CD14-positive monocyte (primary cell): ENCODE data around the gene TBL3. TPM values are rescaled to one million over a fixed set of nuclear protein-coding genes. Genes with fewer than 3 reads are reported as not detected.
"Not testable (repeated sequence)": the region's sequence is repeated elsewhere in the genome, so short reads cannot be mapped to it uniquely, and the experiment has no call there.

ENCODE experiments used
- DNase-seq, 3 donors: peaks; one replicate each; pipeline ENCODE4 v3.0.0-alpha.2; 2011 to 2022
- H2AFZ ChIP-seq: 2 replicates; pipeline ENCODE4 v1.6.0; 2012; ENCODE audit warnings: mild to moderate bottlenecking, low read depth, low read length, inconsistent platforms; ENCODE audit not compliant: insufficient read depth, poor library complexity, severe bottlenecking
- H3K27ac ChIP-seq, 2 donors: 1 replicate in 1 of 2; 2 replicates in 1 of 2; pipeline ENCODE4 v1.5.1; 2012 to 2013; ENCODE audit warnings: low read length in 2 of 2, control low read depth in 1 of 2, inconsistent platforms in 1 of 2, low read depth in 1 of 2, mild to moderate bottlenecking in 1 of 2
- H3K27me3 ChIP-seq, 2 donors: one replicate each; pipeline versions ENCODE4 v1.6.0 to v1.6.1; 2011 to 2013; ENCODE audit warnings: low read length in 2 of 2; ENCODE audit not compliant: control insufficient read depth in 2 of 2, insufficient read depth in 2 of 2
- H3K36me3 ChIP-seq, 2 donors: replicated peaks in 1 of 2; 1 replicate in 1 of 2; 2 replicates in 1 of 2; pipeline versions ENCODE4 v1.5.1 to v1.6.1; 2012 to 2013; ENCODE audit warnings: low read length in 2 of 2, control low read depth in 1 of 2, inconsistent platforms in 1 of 2, mild to moderate bottlenecking in 1 of 2; ENCODE audit not compliant: insufficient read depth in 2 of 2, control insufficient read depth in 1 of 2
- H3K4me1 ChIP-seq, 2 donors: 1 replicate in 1 of 2; 2 replicates in 1 of 2; pipeline versions ENCODE4 v1.5.1 to v1.6.1; 2012 to 2013; ENCODE audit warnings: low read length in 2 of 2, control low read depth in 1 of 2, inconsistent platforms in 1 of 2, mild to moderate bottlenecking in 1 of 2, moderate library complexity in 1 of 2; ENCODE audit not compliant: insufficient read depth in 2 of 2, control insufficient read depth in 1 of 2
- H3K4me2 ChIP-seq: replicated peaks from 2 replicates; pipeline ENCODE3; 2012; ENCODE audit warnings: low read length, moderate library complexity, mild to moderate bottlenecking; ENCODE audit not compliant: poor library complexity, severe bottlenecking; ENCODE audit errors: extremely low read depth
- H3K4me3 ChIP-seq, 3 experiments: fragments of 200-600 bp in 1 of 3; sonication (generic) in 1 of 3; replicated peaks in 1 of 3; 1 replicate in 2 of 3; 2 replicates in 1 of 3; pipeline ENCODE4 v1.5.1; 2011 to 2013; ENCODE audit warnings: low read length in 3 of 3, mild to moderate bottlenecking in 3 of 3, control low read depth in 2 of 3, low read depth in 2 of 3, inconsistent platforms in 1 of 3, moderate library complexity in 1 of 3
- H3K79me2 ChIP-seq: 2 replicates; pipeline ENCODE4 v1.6.0; 2012; ENCODE audit warnings: mild to moderate bottlenecking, control low read depth, inconsistent platforms, low read length, moderate library complexity; ENCODE audit not compliant: insufficient read depth
- H3K9ac ChIP-seq: 2 replicates; pipeline ENCODE4 v1.6.0; 2017; ENCODE audit warnings: low read length, mild to moderate bottlenecking; ENCODE audit not compliant: insufficient read depth, poor library complexity, severe bottlenecking
- H3K9me3 ChIP-seq, 2 donors: replicated peaks in 1 of 2; 1 replicate in 1 of 2; 2 replicates in 1 of 2; pipeline versions ENCODE4 v1.5.1 to v1.6.1; 2012 to 2013; ENCODE audit warnings: low read length in 2 of 2, control low read depth in 1 of 2; ENCODE audit not compliant: control insufficient read depth in 1 of 2, insufficient read depth in 1 of 2
- H4K20me1 ChIP-seq: 2 replicates; pipeline ENCODE4 v1.6.0; 2012; ENCODE audit warnings: mild to moderate bottlenecking, low read length, control low read depth, moderate library complexity; ENCODE audit not compliant: insufficient read depth
- H3K27ac Mint-ChIP-seq, 7 donors: one replicate each; pipeline ENCODE4 v1.8.0; 2020; ENCODE audit warnings: mild to moderate bottlenecking in 7 of 7, mixed read lengths in 7 of 7, moderate library complexity in 6 of 7, inconsistent platforms in 2 of 7
- H3K27me3 Mint-ChIP-seq, 3 donors: one replicate each; pipeline ENCODE4 v1.8.0; 2021 to 2022; ENCODE audit warnings: low read depth in 3 of 3, mild to moderate bottlenecking in 3 of 3, mixed read lengths in 3 of 3, moderate library complexity in 3 of 3, inconsistent platforms in 1 of 3
- H3K36me3 Mint-ChIP-seq, 2 donors: one replicate each; pipeline ENCODE4 v1.8.0; 2020; ENCODE audit warnings: mixed read lengths in 2 of 2, inconsistent platforms in 1 of 2, mild to moderate bottlenecking in 1 of 2
- H3K4me1 Mint-ChIP-seq: one replicate; pipeline ENCODE4 v1.8.0; 2020; ENCODE audit warnings: mild to moderate bottlenecking, mixed read lengths
- H3K4me3 Mint-ChIP-seq, 2 donors: one replicate each; pipeline ENCODE4 v1.8.0; 2020; ENCODE audit warnings: mild to moderate bottlenecking in 2 of 2, mixed read lengths in 2 of 2, moderate library complexity in 1 of 2
- H3K9me3 Mint-ChIP-seq, 7 donors: one replicate each; pipeline ENCODE4 v1.8.0; 2020 to 2022; ENCODE audit warnings: mixed read lengths in 7 of 7, mild to moderate bottlenecking in 6 of 7, moderate library complexity in 6 of 7, inconsistent platforms in 2 of 7
- CTCF ChIP-seq: fragments of 200-600 bp; IDR thresholded peaks from one replicate; pipeline ENCODE4 v1.8.0; 2022; ENCODE audit warnings: antibody characterized with exemption, mild to moderate bottlenecking
- WGBS: methylation state at CpG from one replicate; pipeline ENCODE4 v1.1.5; 2013; ENCODE audit warnings: missing lambda C conversion rate; ENCODE audit not compliant: insufficient coverage; 5-methylcytosine and 5-hydroxymethylcytosine counted together
- intact Hi-C, 2 donors: fragments of 100-400 bp; cut with micrococcal nuclease; formaldehyde crosslinking; loops; one replicate each; pipeline versions ENCODE4 v1.15.0 to v1.15.1; 2023
- polyA plus RNA-seq, 3 donors: library from polyadenylated mRNA; depleted of rRNA in 1 of 3; unstranded in 2 of 3; stranded (reverse) in 1 of 3; fragments of 300-500 nt in 2 of 3; fragments of >200 nt in 1 of 3; fragmentation: Illumina TruSeq in 2 of 3; gene quantifications; 1 replicate in 2 of 3; 2 replicates in 1 of 3; pipeline ENCODE4 v1.2.3, GENCODE V29; 2012 to 2021

Gene TBL3
- polyA plus RNA-seq, 3 donors = 33.9 to 37.8 (median 36.0) TPM

GRCh38 chr16:1958143-1958491 is 13.7 kb upstream of the TBL3 start:
- H3K4me3 ChIP-seq, H3K27ac Mint-ChIP-seq, H3K4me3 Mint-ChIP-seq, H3K27me3 ChIP-seq, H3K27ac ChIP-seq, H3K9ac ChIP-seq, H2AFZ ChIP-seq, intact Hi-C loops, H3K9me3 Mint-ChIP-seq, H3K9me3 ChIP-seq, DNase-seq, H3K4me2 ChIP-seq: not testable (repeated sequence)
- peaks cover 21 to 32% of the 10 kb centered on the region in 2 donors for H3K4me1 ChIP-seq
- peaks cover 24% of the 10 kb centered on the region for H3K79me2 ChIP-seq
- peaks cover 21% of the 10 kb centered on the region in 2 donors for H3K36me3 ChIP-seq
- 72% methylated on average over 25 of the region's 30 CpGs for WGBS
- H4K20me1 ChIP-seq = peaks cover 24% of the 10 kb centered on the region
- Mint-ChIP-seq H3K27me3 (peaks cover 8 to 37% (median 26%) of the 10 kb centered on the region in 3 donors), H3K36me3 (peaks cover 20 to 22% of the 10 kb centered on the region in 2 donors), H3K4me1 (peaks cover 27% of the 10 kb centered on the region)

DNA sequence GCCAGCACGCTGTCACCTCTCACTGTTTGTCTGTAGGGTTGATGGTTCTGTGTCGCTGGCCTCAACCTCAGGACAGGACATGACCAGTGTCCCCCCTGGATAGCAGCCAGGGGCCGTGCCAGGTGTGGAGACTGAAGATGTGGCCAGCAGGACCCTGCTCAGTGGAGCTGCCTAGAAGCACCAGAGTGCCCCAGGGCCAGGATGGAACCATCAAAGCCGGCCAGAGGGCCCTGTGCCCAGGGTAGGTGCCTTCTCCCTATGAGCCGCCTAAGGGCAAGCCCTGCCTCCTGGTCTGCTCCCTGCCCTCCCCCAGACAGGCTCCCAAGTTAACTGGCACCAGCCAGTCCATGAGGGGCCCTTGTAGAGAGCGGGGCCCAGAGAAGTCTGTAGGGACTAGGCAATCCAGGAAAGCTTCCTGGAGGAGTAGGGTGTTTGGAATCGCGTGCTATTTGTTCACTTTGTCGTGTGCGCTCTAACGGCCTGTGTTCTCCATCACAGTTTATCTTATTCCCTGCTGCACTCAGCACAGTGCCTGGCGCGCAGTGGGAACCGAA is 13.1 kb upstream of the TBL3 start:
- H3K4me3 Mint-ChIP-seq = peak overlapping the region; percentile 51 to 91
- H3K9me3 ChIP-seq = no peaks in the 10 kb centered on the region
- no peaks in the 10 kb centered on the region for H3K27me3 ChIP-seq
- peaks cover 30% of the 10 kb centered on the region for H4K20me1 ChIP-seq
- peaks cover 24 to 28% of the 10 kb centered on the region in 2 donors for H3K36me3 Mint-ChIP-seq
- no peak for DNase-seq
- TF ChIP-seq CTCF = no peak
- H3K4me1 Mint-ChIP-seq = peaks cover 34% of the 10 kb centered on the region
- peaks cover 8 to 37% (median 27%) of the 10 kb centered on the region in 3 donors for H3K27me3 Mint-ChIP-seq
- H3K27ac Mint-ChIP-seq = peak overlapping the region in 2 of 7 donors; percentile 68 to 83
- peak overlapping the region; percentile 95 for H2AFZ ChIP-seq
- intact Hi-C loops = no loop called here
- no peak overlapping the region for H3K9ac ChIP-seq
- H3K36me3 ChIP-seq = peaks cover 21% of the 10 kb centered on the region in 2 donors
- H3K4me3 ChIP-seq = peak overlapping the region in 1 of 3 experiments; percentile 93
- H3K9me3 Mint-ChIP-seq = peaks cover 0 to 8% (median 0%) of the 10 kb centered on the region in 7 donors
- WGBS = 38% methylated on average over 10 of the region's 14 CpGs
- peaks cover 27 to 39% of the 10 kb centered on the region in 2 donors for H3K4me1 ChIP-seq
- H3K4me2 ChIP-seq = peak overlapping the region; percentile 82
- no peak overlapping the region for H3K27ac ChIP-seq
- peaks cover 31% of the 10 kb centered on the region for H3K79me2 ChIP-seq
